Adrenal gland (tissue), 5 donors: ENCODE data around the gene CLASRP.

Source experiments
- CTCF ChIP-seq, 6 experiments: fragments of 450-650 bp in 4 of 6; fragments of 200-600 bp in 2 of 6; sonication (generic) in 1 of 6; IDR thresholded peaks; 1 replicate in 5 of 6; 2 replicates in 1 of 6; pipeline versions ENCODE4 v1.5.1 to v1.8.0; 2016 to 2021; ENCODE audit warnings: antibody characterized with exemption in 6 of 6, mild to moderate bottlenecking in 2 of 6, moderate library complexity in 1 of 6
- POLR2A ChIP-seq, 2 donors: fragments of 450-650 bp; IDR thresholded peaks; one replicate each; pipeline ENCODE4 v1.6.1; 2017; ENCODE audit warnings: antibody characterized with exemption in 2 of 2, mild to moderate bottlenecking in 2 of 2, moderate library complexity in 1 of 2
- donor health status: DM: no; HTN: no; CAD: no.

- TF ChIP-seq CTCF (IDR thresholded peaks at IDR 0.05) (no peak), POLR2A (IDR thresholded peaks at IDR 0.05) (peak in 1 of 2 donors; percentile 32)
These were observed 63.0 kb downstream of the CLASRP start for GRCh38 chr19:45101806-45102205.
